GM12801 (cell line): ENCODE measurements around the gene OSBPL2.

Experiments
- TF ChIP-seq, protein P1 (sequence below): IDR thresholded peaks from one replicate; pipeline ENCODE4 v1.5.1; 2011; ENCODE audit warnings: control low read depth; ENCODE audit not compliant: insufficient read length; ENCODE audit errors: extremely low read depth

Gene OSBPL2

DNA sequence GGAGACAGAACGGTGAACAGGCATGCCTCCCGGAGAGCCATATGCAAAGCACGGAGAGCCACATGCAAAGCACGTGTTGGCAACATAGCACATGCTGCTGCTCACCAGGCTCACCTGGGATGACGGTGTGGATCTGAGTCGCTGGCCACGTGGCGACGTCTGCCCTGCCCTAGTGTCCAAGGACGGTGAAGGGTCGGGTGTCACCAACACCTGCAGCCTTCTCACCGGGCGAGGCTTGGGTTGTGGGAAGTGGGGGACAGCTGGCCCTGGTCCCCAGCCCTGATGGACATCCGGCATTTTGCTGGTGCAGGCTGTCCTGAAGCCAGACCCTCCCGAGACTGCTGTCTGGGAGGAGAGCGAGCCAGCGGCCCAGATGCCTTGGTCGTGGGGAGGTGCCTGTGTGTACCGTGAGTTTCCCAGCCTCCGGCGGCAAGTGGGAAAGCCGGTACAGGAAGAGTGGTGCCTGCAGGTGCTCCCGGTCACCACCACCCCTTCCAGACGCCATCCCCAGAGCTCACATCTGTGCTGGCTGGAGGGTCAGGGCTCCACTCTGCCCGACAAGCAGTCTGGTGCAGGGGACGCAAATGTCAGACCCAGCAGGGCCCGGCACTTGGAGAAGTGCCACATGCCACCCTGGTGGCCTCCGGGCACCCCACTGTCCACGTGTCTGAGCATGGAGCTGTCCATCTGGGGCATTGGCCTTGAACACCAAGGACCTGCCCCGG, 58.6 kb downstream of the OSBPL2 start:
- TF ChIP-seq, protein P1, sequence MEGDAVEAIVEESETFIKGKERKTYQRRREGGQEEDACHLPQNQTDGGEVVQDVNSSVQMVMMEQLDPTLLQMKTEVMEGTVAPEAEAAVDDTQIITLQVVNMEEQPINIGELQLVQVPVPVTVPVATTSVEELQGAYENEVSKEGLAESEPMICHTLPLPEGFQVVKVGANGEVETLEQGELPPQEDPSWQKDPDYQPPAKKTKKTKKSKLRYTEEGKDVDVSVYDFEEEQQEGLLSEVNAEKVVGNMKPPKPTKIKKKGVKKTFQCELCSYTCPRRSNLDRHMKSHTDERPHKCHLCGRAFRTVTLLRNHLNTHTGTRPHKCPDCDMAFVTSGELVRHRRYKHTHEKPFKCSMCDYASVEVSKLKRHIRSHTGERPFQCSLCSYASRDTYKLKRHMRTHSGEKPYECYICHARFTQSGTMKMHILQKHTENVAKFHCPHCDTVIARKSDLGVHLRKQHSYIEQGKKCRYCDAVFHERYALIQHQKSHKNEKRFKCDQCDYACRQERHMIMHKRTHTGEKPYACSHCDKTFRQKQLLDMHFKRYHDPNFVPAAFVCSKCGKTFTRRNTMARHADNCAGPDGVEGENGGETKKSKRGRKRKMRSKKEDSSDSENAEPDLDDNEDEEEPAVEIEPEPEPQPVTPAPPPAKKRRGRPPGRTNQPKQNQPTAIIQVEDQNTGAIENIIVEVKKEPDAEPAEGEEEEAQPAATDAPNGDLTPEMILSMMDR = no peak

DNA sequence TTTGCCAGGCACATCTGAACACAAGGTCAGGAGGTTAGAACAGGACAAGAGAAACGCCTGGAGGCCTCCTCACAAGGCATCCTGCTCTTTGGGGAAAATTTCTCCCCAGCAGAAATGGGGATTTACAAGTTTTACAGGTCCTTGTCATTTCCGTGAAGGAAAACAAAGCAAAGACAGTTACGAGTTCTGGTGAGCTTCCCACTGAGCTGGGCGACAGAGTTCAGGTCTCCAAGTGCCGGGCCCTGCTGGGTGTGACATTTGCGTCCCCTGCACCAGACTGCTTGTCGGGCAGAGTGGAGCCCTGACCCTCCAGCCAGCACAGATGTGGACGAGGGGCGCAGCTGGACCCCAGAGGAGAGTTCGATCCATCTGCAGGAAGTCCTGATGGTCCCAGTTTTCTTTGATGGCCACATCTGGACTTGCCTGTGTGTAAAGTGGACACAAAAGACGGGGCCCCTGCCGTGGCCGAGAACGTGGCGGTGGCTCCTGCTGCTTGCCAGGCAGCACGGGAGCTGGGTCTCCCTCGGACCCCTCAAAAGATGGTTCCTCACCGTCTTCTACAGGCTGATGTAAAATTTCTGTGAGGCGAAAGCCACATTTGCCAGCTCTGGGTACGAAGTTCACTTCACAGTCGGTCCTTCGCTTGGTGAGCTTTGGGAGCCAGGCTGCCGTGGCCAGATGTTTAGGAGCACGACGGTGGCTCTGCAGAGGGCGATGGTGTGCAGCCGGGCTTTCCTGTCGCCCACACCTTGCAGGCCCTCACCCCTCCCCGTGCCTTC, 59.3 kb downstream of the OSBPL2 start:
- TF ChIP-seq, protein P1 = no peak

DNA sequence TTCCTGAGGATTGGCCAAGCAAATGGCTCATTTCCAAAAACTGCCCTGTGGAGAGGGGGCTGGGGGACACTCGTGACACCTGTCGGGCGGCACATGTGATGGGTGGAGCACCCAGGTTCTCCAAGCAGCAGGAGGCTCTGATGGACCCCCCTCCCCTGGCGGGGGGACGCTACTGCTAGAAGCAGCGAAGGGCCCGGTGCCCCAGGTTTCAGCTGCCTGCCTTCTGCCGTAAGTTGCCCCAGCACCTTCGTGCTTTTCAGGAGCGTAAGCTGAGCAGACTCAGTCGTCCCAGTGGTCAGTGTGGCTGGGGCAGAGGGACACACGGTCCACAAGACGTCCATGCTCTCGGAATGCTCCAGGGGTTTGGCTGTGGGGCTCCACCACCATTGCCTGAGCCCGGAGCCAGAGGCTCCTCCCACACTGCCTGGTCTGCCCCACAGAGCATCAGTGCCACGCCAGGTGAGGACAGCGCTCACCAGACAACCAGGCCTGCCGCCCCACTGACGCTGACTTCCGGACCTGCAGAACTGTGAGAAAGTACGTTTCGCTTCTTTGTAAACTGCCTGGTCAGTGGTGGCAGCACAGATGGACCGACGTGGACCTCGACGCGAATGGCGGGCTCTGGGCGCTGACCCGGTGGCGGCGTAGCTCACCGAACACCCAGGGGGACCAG, 60.4 kb downstream of the OSBPL2 start:
- TF ChIP-seq, protein P1 = no peak

DNA sequence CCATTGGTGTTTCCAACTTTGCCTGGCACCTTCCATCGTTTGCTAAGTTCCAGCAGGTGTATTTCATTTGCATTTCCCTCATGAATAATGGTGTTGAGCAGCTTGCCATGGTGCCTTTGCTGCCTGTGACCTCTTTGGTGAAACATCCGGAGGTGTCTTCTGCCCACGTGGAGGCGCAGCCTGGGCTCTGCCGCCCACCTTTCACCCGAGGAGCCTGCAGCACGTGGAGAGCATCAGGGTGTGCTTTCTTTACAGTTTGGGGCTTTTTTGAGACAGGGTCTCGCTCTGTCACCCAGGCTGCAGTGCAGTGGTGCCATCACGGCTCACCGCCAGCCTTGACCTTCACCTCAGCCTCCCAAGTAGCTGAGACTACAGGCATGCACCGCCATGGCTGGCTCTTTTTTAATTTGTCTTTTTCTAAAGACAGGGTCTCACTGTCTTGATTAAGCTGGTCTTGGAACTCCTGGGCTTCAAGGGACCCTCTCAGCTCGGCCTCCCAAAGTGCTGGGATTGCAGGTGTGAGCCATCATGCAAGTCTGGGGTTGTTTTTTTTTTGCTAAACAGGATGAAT, 61.4 kb downstream of the OSBPL2 start:
- TF ChIP-seq, protein P1 = no peak

DNA sequence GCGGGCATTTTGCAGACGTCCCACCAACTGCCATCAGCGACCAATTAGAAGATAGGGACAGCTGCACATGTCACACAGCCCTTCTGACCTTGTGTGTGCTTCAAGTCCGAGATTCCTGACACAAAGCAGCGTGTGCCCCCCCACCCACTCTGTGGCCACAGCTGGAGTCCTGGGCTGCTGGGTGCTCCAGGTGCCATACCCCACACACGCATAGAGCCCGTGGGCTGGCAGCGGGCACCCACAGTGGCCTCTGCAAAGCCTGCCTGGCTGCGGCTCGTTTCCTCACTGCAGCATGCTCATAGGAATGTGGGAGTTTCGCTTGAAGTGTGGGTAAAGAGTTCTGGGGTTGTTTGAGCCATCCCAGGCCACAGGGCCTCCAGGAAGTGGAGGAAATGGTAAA, 62.0 kb downstream of the OSBPL2 start:
- TF ChIP-seq, protein P1 = no peak

DNA sequence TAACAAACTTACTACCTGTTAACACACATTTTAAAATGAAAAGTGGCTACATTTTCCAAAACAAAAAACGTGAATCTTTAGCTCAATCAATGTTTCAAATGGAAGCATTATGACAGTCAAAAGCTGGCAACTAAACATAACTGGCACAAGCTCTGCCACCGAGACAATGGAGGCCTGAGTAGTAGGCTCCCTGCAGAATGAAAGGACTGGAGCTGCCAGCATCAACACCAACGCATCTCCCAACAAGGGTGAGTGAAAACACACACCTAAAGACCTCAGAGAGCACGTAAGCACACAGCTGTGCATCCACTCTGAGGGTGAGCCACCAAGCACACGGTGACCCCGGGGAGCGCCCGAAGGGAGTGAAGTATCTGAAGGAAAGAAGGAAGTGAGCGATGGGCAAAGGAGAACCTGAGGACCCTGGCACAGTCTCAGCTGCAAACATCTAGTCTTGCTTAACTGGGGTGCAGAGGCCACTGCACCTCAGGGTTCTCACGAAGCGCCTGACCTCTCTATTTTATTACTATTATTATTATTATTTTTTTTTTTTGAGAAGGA, 62.9 kb downstream of the OSBPL2 start:
- TF ChIP-seq, protein P1 = no peak
